Measurements from ENCODE around the gene MMP28.

GRCh38 chr17:35735036-35735805, 60.2 kb downstream of the MMP28 start:
- TF ChIP-seq ZNF274 (IDR thresholded peaks at IDR 0.05; ENCODE audit: low read depth, low read length) (no peak), YY1 (IDR thresholded peaks at IDR 0.05; ENCODE audit: insufficient read depth, insufficient read length) (no peak), SUZ12 (IDR thresholded peaks at IDR 0.05; ENCODE audit: extremely low read depth, insufficient read depth, insufficient read length) (no peak)

All from NT2/D1 (cell line).